ENCODE measurements around the gene RGS12. TPM values are rescaled to one million over a fixed set of nuclear protein-coding genes. Genes with fewer than 3 reads are reported as not detected.

The RGS12 gene
- total RNA-seq, 1 donor from 2014 or later, result 33.8 TPM

- no peak for TF ChIP-seq CTCF (conservative IDR thresholded peaks at IDR 0.05; ENCODE audit: low read depth, low read length)
- H3K4me3 ChIP-seq (ENCODE audit: low read depth, low read length), result no peak overlapping the region
Observed at GRCh38 chr4:3301450-3302172, 8.8 kb downstream of the RGS12 start.

GRCh38 chr4:3302173-3302785 lies 9.5 kb downstream of the RGS12 start:
- no peak for DNase-seq (ENCODE audit: low read depth)

More at GRCh38 chr4:3301450-3302172, 8.8 kb downstream of the RGS12 start:
- DNase-seq (ENCODE audit: low read depth), result no peak

GRCh38 chr4:3302786-3303564 lies 10.2 kb downstream of the RGS12 start:
- no peak overlapping the region for H3K4me3 ChIP-seq (ENCODE audit: low read depth, low read length)
- no peak for TF ChIP-seq CTCF (conservative IDR thresholded peaks at IDR 0.05; ENCODE audit: low read depth, low read length)

More at GRCh38 chr4:3302173-3302785, 9.5 kb downstream of the RGS12 start:
- no peak overlapping the region for H3K4me3 ChIP-seq (ENCODE audit: low read depth, low read length)
- TF ChIP-seq CTCF (conservative IDR thresholded peaks at IDR 0.05; ENCODE audit: low read depth, low read length), result no peak

GRCh38 chr4:3303565-3303824 lies 10.7 kb downstream of the RGS12 start:
- no peak for TF ChIP-seq CTCF (conservative IDR thresholded peaks at IDR 0.05; ENCODE audit: low read depth, low read length)
- no peak overlapping the region for H3K4me3 ChIP-seq (ENCODE audit: low read depth, low read length)
- DNase-seq (ENCODE audit: low read depth), result no peak

More at GRCh38 chr4:3302786-3303564, 10.2 kb downstream of the RGS12 start:
- DNase-seq (ENCODE audit: low read depth), result no peak

GRCh38 chr4:3303923-3304710 lies 11.3 kb downstream of the RGS12 start:
- H3K4me3 ChIP-seq (ENCODE audit: low read depth, low read length), result no peak overlapping the region
- no peak for DNase-seq (ENCODE audit: low read depth)
- no peak for TF ChIP-seq CTCF (conservative IDR thresholded peaks at IDR 0.05; ENCODE audit: low read depth, low read length)

GRCh38 chr4:3304831-3305609 lies 12.2 kb downstream of the RGS12 start:
- no peak for TF ChIP-seq CTCF (conservative IDR thresholded peaks at IDR 0.05; ENCODE audit: low read depth, low read length)
- DNase-seq (ENCODE audit: low read depth), result no peak
- H3K4me3 ChIP-seq (ENCODE audit: low read depth, low read length), result peak overlapping the region; percentile 17
